H9 (cell line): Measurements from ENCODE around the gene TEKT5. TPM values are rescaled to one million over a fixed set of nuclear protein-coding genes. Genes with fewer than 3 reads are reported as not detected.

Experiments used
- DNase-seq: peaks from one replicate; pipeline ENCODE4 v3.0.0-alpha.2; 2017
- H2AFZ ChIP-seq: one replicate; pipeline ENCODE4 v1.6.1; 2013; ENCODE audit warnings: mild to moderate bottlenecking, low read length, control low read depth, moderate library complexity
- H2AK5ac ChIP-seq: 2 replicates; pipeline ENCODE4 v1.6.1; 2013; ENCODE audit warnings: low read length, control low read depth, mixed read lengths; ENCODE audit not compliant: insufficient read length
- H2BK120ac ChIP-seq: one replicate; pipeline ENCODE4 v1.6.1; 2013; ENCODE audit warnings: low read depth, mild to moderate bottlenecking, low read length, control low read depth, inconsistent platforms; ENCODE audit not compliant: poor library complexity, severe bottlenecking
- H2BK12ac ChIP-seq: 2 replicates; pipeline ENCODE4 v1.6.1; 2013; ENCODE audit warnings: low read length, control low read depth, mixed read lengths, low read depth; ENCODE audit not compliant: insufficient read length
- H2BK15ac ChIP-seq: 2 replicates; pipeline ENCODE4 v1.6.1; 2013; ENCODE audit warnings: low read depth, low read length, control low read depth
- H2BK20ac ChIP-seq: one replicate; pipeline ENCODE4 v1.6.1; 2013; ENCODE audit warnings: low read depth, mild to moderate bottlenecking, low read length, control low read depth, inconsistent platforms; ENCODE audit not compliant: poor library complexity, severe bottlenecking
- H2BK5ac ChIP-seq: 2 replicates; pipeline ENCODE4 v1.6.1; 2013; ENCODE audit warnings: low read length, control low read depth, mixed read lengths; ENCODE audit not compliant: insufficient read length
- H3K14ac ChIP-seq: 2 replicates; pipeline ENCODE4 v1.6.1; 2013; ENCODE audit warnings: low read length, control low read depth; ENCODE audit not compliant: insufficient read depth
- H3K18ac ChIP-seq: 2 replicates; pipeline ENCODE4 v1.6.1; 2013; ENCODE audit warnings: low read depth, mild to moderate bottlenecking, mixed read lengths, low read length, control low read depth; ENCODE audit not compliant: insufficient read length
- H3K23ac ChIP-seq: 2 replicates; pipeline ENCODE4 v1.6.1; 2013; ENCODE audit warnings: low read length, control low read depth, mixed read lengths, low read depth; ENCODE audit not compliant: insufficient read length
- H3K23me2 ChIP-seq: 2 replicates; pipeline ENCODE4 v1.6.1; 2013; ENCODE audit warnings: low read depth, mild to moderate bottlenecking, mixed read lengths, low read length, control low read depth; ENCODE audit not compliant: insufficient read length, poor library complexity, severe bottlenecking
- H3K27ac ChIP-seq: 2 replicates; pipeline ENCODE4 v1.5.1; 2013; ENCODE audit warnings: low read length, control low read depth, mixed read lengths, low read depth; ENCODE audit not compliant: insufficient read length
- H3K27me3 ChIP-seq: 2 replicates; pipeline ENCODE4 v1.6.1; 2013; ENCODE audit warnings: low read length, control low read depth, inconsistent platforms; ENCODE audit not compliant: insufficient read depth
- H3K4ac ChIP-seq: 2 replicates; pipeline ENCODE4 v1.6.1; 2013; ENCODE audit warnings: low read depth, mild to moderate bottlenecking, control low read depth, inconsistent platforms, low read length, moderate library complexity
- H3K4me1 ChIP-seq: 2 replicates; pipeline ENCODE4 v1.6.1; 2013; ENCODE audit warnings: low read length, control low read depth, inconsistent platforms; ENCODE audit not compliant: insufficient read depth
- H3K4me2 ChIP-seq: 2 replicates; pipeline ENCODE4 v1.6.1; 2013; ENCODE audit warnings: low read length, control low read depth, mixed read lengths; ENCODE audit not compliant: insufficient read length, insufficient read depth
- H3K56ac ChIP-seq: 2 replicates; pipeline ENCODE4 v1.6.1; 2013; ENCODE audit warnings: low read depth, mild to moderate bottlenecking, mixed read lengths, low read length, control low read depth; ENCODE audit not compliant: insufficient read length
- H3K79me1 ChIP-seq: 2 replicates; pipeline ENCODE4 v1.6.1; 2013; ENCODE audit warnings: low read depth, mild to moderate bottlenecking, moderate library complexity, low read length, control low read depth, inconsistent platforms; ENCODE audit not compliant: insufficient read depth, poor library complexity, severe bottlenecking
- H3K79me2 ChIP-seq: 2 replicates; pipeline ENCODE4 v1.6.1; 2013; ENCODE audit warnings: low read length, control low read depth, inconsistent platforms; ENCODE audit not compliant: insufficient read depth
- H3K9ac ChIP-seq: 2 replicates; pipeline ENCODE4 v1.6.1; 2013; ENCODE audit warnings: low read length, control low read depth, mixed read lengths; ENCODE audit not compliant: insufficient read length; ENCODE audit errors: extremely low read depth
- H3K9me3 ChIP-seq: one replicate; pipeline ENCODE4 v1.6.1; 2013; ENCODE audit warnings: low read depth, low read length, inconsistent platforms; ENCODE audit not compliant: control insufficient read depth
- H3T11ph ChIP-seq: one replicate; pipeline ENCODE4 v1.6.1; 2013; ENCODE audit warnings: mild to moderate bottlenecking, low read length, control low read depth, inconsistent platforms
- H4K20me1 ChIP-seq: one replicate; pipeline ENCODE4 v1.6.1; 2013; ENCODE audit not compliant: control insufficient read depth, insufficient read length, insufficient read depth
- H4K5ac ChIP-seq: 2 replicates; pipeline ENCODE4 v1.6.1; 2013; ENCODE audit warnings: low read depth, mild to moderate bottlenecking, mixed read lengths, low read length, control low read depth; ENCODE audit not compliant: insufficient read length
- H4K8ac ChIP-seq: replicated peaks from 2 replicates; pipeline ENCODE4 v1.6.1; 2013; ENCODE audit warnings: low read length, control low read depth, mixed read lengths, low read depth; ENCODE audit not compliant: insufficient read length
- H4K91ac ChIP-seq: 2 replicates; pipeline ENCODE4 v1.6.1; 2013; ENCODE audit warnings: low read depth, mild to moderate bottlenecking, moderate library complexity, mixed read lengths, low read length, control low read depth; ENCODE audit not compliant: insufficient read length
- H3K27ac Mint-ChIP-seq, 3 experiments: 2 replicates in 2 of 3; 3 replicates in 1 of 3; pipeline ENCODE4 v1.8.0; 2020 to 2021; ENCODE audit warnings: mixed read lengths in 3 of 3, mild to moderate bottlenecking in 1 of 3, moderate library complexity in 1 of 3
- H3K27me3 Mint-ChIP-seq: 2 replicates; pipeline ENCODE4 v1.8.0; 2021; ENCODE audit warnings: low read depth, mild to moderate bottlenecking, moderate library complexity, mixed read lengths
- H3K36me3 Mint-ChIP-seq, 3 experiments: 2 replicates in 2 of 3; 3 replicates in 1 of 3; pipeline ENCODE4 v1.8.0; 2020 to 2021; ENCODE audit warnings: low read depth in 3 of 3, mixed read lengths in 3 of 3; ENCODE audit not compliant: insufficient read depth in 1 of 3
- H3K4me1 Mint-ChIP-seq, 2 experiments: 2 replicates each; pipeline ENCODE4 v1.8.0; 2020; ENCODE audit warnings: mixed read lengths in 2 of 2
- H3K4me3 Mint-ChIP-seq, 2 experiments: 2 replicates in 1 of 2; 3 replicates in 1 of 2; pipeline ENCODE4 v1.8.0; 2020 to 2021; ENCODE audit warnings: mild to moderate bottlenecking in 2 of 2, mixed read lengths in 2 of 2, moderate library complexity in 1 of 2
- H3K9me3 Mint-ChIP-seq, 2 experiments: 2 replicates in 1 of 2; 3 replicates in 1 of 2; pipeline ENCODE4 v1.8.0; 2020; ENCODE audit warnings: mild to moderate bottlenecking in 2 of 2, mixed read lengths in 2 of 2, moderate library complexity in 1 of 2
- WGBS: extraction: QIAGEN DNeasy Blood & Tissue Kit; methylation state at CpG from one replicate; pipeline ENCODE4 v1.1.7; 2013; ENCODE audit warnings: missing lambda C conversion rate, low lambda C conversion rate, mixed read lengths; ENCODE audit not compliant: insufficient read length; ENCODE audit errors: extremely low coverage; 5-methylcytosine and 5-hydroxymethylcytosine counted together
- total RNA-seq: library from RNA; stranded (reverse); gene quantifications from 2 replicates; pipeline ENCODE4 v1.2.1, GENCODE V29; 2021
- TF ChIP-seq, protein P1 (sequence below): fragments of 200-600 bp; sonication (generic); conservative IDR thresholded peaks from 3 replicates; pipeline ENCODE4 v1.8.0; 2021; ENCODE audit warnings: antibody characterized with exemption, mild to moderate bottlenecking

Gene TEKT5
- total RNA-seq, 1 experiment from 2014 or later, result 0.31 TPM

DNA sequence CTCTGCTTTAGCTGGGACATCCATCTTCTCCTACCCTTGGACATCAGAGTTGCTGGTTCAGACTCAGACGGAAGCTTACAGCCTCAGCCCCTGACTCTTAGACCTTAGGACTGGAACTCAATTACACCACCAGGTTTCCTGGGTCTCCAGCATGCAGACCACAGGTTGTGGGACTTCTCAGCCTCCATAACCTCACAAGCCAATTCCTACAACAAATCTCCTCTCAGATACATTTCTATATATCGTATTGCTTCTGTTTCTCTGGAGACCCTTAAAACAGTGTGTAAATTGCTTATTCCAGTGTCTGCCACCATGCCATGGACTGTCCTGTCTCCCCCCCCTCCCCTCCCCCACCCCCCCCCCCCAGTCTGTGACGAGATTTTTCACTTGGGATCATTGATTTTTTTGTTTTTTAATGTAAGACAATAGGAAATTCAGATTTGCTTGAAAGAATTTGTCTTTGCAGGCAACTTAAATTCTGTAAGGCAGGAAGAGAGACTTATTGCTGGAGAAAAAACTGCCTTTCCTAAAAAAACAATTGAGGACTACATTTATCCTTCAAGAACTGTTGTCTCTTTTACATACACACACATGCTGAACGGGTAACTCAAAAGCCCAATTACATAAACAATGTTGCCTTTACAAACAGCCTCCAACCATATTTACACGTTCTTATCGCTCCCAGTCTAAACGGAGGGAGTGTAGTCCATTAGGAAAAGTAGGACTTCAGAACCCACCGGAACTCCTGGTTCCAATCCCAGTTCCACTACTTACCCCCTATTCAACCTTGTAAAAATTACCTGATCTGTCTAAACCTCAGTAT, 39.9 kb downstream of the TEKT5 start:
- H2AFZ ChIP-seq, result no peak overlapping the region
- no peaks in the 10 kb centered on the region for H3K27me3 ChIP-seq
- H4K8ac ChIP-seq, result no peak overlapping the region
- H4K20me1 ChIP-seq, result no peaks in the 10 kb centered on the region
- H3K79me1 ChIP-seq, result no peaks in the 10 kb centered on the region
- H3K36me3 Mint-ChIP-seq, result no peaks in the 10 kb centered on the region; a peak in 1 of 7 replicates
- no peaks in the 10 kb centered on the region for H3K23me2 ChIP-seq
- no peaks in the 10 kb centered on the region for H3K9me3 Mint-ChIP-seq
- H3K4me3 Mint-ChIP-seq, result no peak overlapping the region
- H4K91ac ChIP-seq, result no peak overlapping the region
- no peak overlapping the region for H3K4ac ChIP-seq
- H3K14ac ChIP-seq, result no peak overlapping the region
- H3K4me2 ChIP-seq, result no peak overlapping the region
- no peak overlapping the region for H2BK5ac ChIP-seq
- H2AK5ac ChIP-seq, result no peak overlapping the region
- peaks cover 2 to 12% of the 10 kb centered on the region in 2 experiments; a peak in 2 of 4 replicates for H3K4me1 Mint-ChIP-seq
- 0 out of 2 replicates have a peak, but pooled peaks cover 2% of the 10 kb centered on the region for H3K27me3 Mint-ChIP-seq
- no peaks in the 10 kb centered on the region for H3K79me2 ChIP-seq
- H4K5ac ChIP-seq, result no peak overlapping the region
- no peak overlapping the region for H2BK12ac ChIP-seq
- no peak overlapping the region for H3K9ac ChIP-seq
- H2BK20ac ChIP-seq, result no peak overlapping the region
- no peaks in the 10 kb centered on the region for H3K9me3 ChIP-seq
- H3K27ac ChIP-seq, result no peak overlapping the region
- H3K4me1 ChIP-seq, result no peaks in the 10 kb centered on the region; the same call in 1 of the 2 replicates
- H3K23ac ChIP-seq, result no peak overlapping the region
- H2BK15ac ChIP-seq, result no peak overlapping the region
- TF ChIP-seq, protein P1, sequence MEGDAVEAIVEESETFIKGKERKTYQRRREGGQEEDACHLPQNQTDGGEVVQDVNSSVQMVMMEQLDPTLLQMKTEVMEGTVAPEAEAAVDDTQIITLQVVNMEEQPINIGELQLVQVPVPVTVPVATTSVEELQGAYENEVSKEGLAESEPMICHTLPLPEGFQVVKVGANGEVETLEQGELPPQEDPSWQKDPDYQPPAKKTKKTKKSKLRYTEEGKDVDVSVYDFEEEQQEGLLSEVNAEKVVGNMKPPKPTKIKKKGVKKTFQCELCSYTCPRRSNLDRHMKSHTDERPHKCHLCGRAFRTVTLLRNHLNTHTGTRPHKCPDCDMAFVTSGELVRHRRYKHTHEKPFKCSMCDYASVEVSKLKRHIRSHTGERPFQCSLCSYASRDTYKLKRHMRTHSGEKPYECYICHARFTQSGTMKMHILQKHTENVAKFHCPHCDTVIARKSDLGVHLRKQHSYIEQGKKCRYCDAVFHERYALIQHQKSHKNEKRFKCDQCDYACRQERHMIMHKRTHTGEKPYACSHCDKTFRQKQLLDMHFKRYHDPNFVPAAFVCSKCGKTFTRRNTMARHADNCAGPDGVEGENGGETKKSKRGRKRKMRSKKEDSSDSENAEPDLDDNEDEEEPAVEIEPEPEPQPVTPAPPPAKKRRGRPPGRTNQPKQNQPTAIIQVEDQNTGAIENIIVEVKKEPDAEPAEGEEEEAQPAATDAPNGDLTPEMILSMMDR, result no peak
- no peak overlapping the region for H3K56ac ChIP-seq
- DNase-seq, result no peak
- H3K27ac Mint-ChIP-seq, result peak overlapping the region in 1 of 3 experiments; percentile 48; a peak in 1 of 7 replicates
- no CpG with 5 or more reads among the region's 8 CpGs for WGBS
- no peak overlapping the region for H3K18ac ChIP-seq
- H2BK120ac ChIP-seq, result no peak overlapping the region
- no peak overlapping the region for H3T11ph ChIP-seq
